ENCODE data around the gene MICALL1. TPM values are rescaled to one million over a fixed set of nuclear protein-coding genes. Genes with fewer than 3 reads are reported as not detected.

Gene MICALL1
- total and polyA plus RNA-seq, 9 of the 15 experiments (the other 6 are each of a cell fraction or from before 2014, with no cell fraction given), result 0.32 to 21.5 (median 6.1) TPM

GRCh38 chr22:37904572-37905533, 1.2 kb upstream of the MICALL1 start (continued):
- TF ChIP-seq PKNOX1 (IDR thresholded peaks at IDR 0.05) (no peak), LEF1 (IDR thresholded peaks at IDR 0.05) (no peak; the same call in 1 of the 2 replicates), UBTF (IDR thresholded peaks at IDR 0.05; ENCODE audit: borderline replicate concordance in 1 of 2, low read depth in 2 of 2, low read length in 2 of 2) (0 out of 4 replicates have a peak, but pooled peaks of 1 of the 2 experiments have one; percentile 44), MBD2 (IDR thresholded peaks at IDR 0.05; ENCODE audit: borderline replicate concordance, low read depth) (no peak), ID3 (CRISPR knock-in tag; IDR thresholded peaks at IDR 0.05) (no peak), ID3 (tag; IDR thresholded peaks at IDR 0.05) (no peak), C11orf30 (IDR thresholded peaks at IDR 0.05; ENCODE audit: low read depth) (peak; percentile 49; the same call in 1 of the 2 replicates), BMI1 (IDR thresholded peaks at IDR 0.05; ENCODE audit: low read length) (no peak), ZNF444 (CRISPR knock-in tag; IDR thresholded peaks at IDR 0.05) (no peak), STAG1 (CRISPR knock-in tag; IDR thresholded peaks at IDR 0.05; ENCODE audit: borderline replicate concordance) (no peak), IRF1 (CRISPR knock-in tag; IDR thresholded peaks at IDR 0.05; ENCODE audit: borderline replicate concordance) (no peak), FOXM1 (IDR thresholded peaks at IDR 0.05; ENCODE audit: low read depth) (no peak), FOXM1 (CRISPR knock-in tag; IDR thresholded peaks at IDR 0.05; ENCODE audit: low read depth) (no peak), ATF4 (CRISPR knock-in tag; IDR thresholded peaks at IDR 0.05) (peak; percentile 83), PRDM10 (IDR thresholded peaks at IDR 0.05; ENCODE audit: partially characterized antibody) (peak; percentile 20), SIN3B (IDR thresholded peaks at IDR 0.05; ENCODE audit: low read depth) (no peak), GABPA (tag; conservative IDR thresholded peaks at IDR 0.05; ENCODE audit: low read depth) (0 out of 2 replicates have a peak, but pooled peaks have one; percentile 18)

All from K562 (cell line).